PFSK-1 (cell line): ENCODE data around the gene ASCL1.

Source experiments
- FOXP2 ChIP-seq: optimal IDR thresholded peaks from 2 replicates; pipeline ENCODE3; 2011; ENCODE audit warnings: borderline replicate concordance, control low read depth, inconsistent platforms; ENCODE audit not compliant: insufficient read depth; ENCODE audit errors: extremely low read length, extremely low read depth
- POLR2AphosphoS5 ChIP-seq: IDR thresholded peaks from 2 replicates; pipeline ENCODE4 v1.6.1; 2012; ENCODE audit warnings: low read depth, mild to moderate bottlenecking, control low read depth, low read length, moderate library complexity
- REST ChIP-seq, 2 experiments: IDR thresholded peaks; 2 replicates each; pipeline versions ENCODE4 v1.6.1 to v1.8.0; 2011 to 2012; ENCODE audit warnings: low read depth in 2 of 2, low read length in 2 of 2, control low read depth in 1 of 2, inconsistent platforms in 1 of 2, mild to moderate bottlenecking in 1 of 2, moderate library complexity in 1 of 2; ENCODE audit not compliant: insufficient read depth in 1 of 2
- SIN3A ChIP-seq: IDR thresholded peaks from 2 replicates; pipeline ENCODE4 v1.6.1; 2012; ENCODE audit warnings: mild to moderate bottlenecking, low read length, moderate library complexity, borderline replicate concordance; ENCODE audit not compliant: insufficient read depth
- TAF1 ChIP-seq: IDR thresholded peaks from 2 replicates; pipeline ENCODE4 v1.6.1; 2012; ENCODE audit warnings: low read length, control low read depth, borderline replicate concordance; ENCODE audit not compliant: insufficient read depth

Gene ASCL1

GRCh38 chr12:102950107-102950949, 7.1 kb upstream of the ASCL1 start:
- TF ChIP-seq TAF1: no peak
- TF ChIP-seq POLR2AphosphoS5: no peak
- no peak for TF ChIP-seq SIN3A
- TF ChIP-seq REST (IDR thresholded peaks at IDR 0.05; ENCODE audit: insufficient read depth in 1 of 2, low read depth in 2 of 2, low read length in 2 of 2): no peak
- no peak for TF ChIP-seq FOXP2

DNA sequence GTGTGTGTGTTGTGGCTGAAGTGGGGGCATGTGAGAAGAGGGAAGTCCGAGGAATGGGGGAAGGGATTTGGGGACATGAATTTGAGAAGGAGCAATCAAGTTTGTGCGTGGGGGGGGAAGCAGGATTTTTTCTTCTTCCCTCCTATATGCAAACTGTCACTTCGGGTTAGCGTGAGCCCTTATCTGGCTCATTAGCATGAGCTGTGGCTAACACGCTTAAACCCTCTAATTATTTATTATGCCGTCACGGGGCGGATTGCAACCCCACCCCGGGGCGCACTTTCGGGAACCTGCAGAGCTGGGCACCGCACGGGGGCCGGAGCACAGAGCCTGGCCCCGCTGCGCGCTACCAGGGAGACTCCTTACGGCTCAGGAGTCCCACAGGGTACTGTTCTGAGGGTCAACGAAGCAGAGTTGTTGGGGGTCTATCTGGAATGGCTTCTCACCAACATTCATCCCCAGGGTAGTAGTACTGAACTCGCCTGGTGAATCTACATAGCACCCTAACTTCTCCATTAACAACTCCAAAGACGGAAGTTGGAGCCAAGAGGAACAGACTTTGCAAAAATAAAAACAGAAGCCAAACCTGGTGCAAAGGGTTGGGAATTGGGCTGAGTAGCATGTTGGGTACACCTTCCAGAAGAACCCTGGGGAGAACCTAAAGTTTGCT, 6.4 kb upstream of the ASCL1 start:
- TF ChIP-seq TAF1 (no peak), REST (IDR thresholded peaks at IDR 0.05; ENCODE audit: insufficient read depth in 1 of 2, low read depth in 2 of 2, low read length in 2 of 2) (no peak)

GRCh38 chr12:102951841-102952240, 5.6 kb upstream of the ASCL1 start:
- TF ChIP-seq POLR2AphosphoS5 (no peak), TAF1 (no peak), REST (IDR thresholded peaks at IDR 0.05; ENCODE audit: insufficient read depth in 1 of 2, low read depth in 2 of 2, low read length in 2 of 2) (no peak), SIN3A (no peak), FOXP2 (no peak)

- TF ChIP-seq POLR2AphosphoS5: no peak
Observed at GRCh38 chr12:102953221-102953620, 4.3 kb upstream of the ASCL1 start.

DNA sequence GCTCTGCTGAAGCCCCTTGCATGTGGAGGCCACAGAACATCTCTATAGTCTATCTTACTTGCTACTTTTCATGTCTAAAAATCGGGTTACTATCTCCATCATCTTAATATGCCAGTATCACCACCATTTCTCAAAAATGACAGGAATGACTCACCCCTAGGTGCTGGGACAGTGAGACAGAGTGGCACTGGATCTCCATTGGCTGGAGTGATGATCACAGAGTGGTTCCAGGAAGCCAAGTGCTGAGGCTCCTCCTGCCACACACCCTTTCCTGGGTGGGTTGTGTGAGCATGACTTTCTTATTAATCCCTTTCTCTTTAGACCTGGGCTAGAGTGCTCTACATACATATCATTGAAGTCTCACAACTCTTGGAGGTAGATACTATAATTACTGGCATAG, 3.3 kb upstream of the ASCL1 start:
- TF ChIP-seq SIN3A (no peak), REST (IDR thresholded peaks at IDR 0.05; ENCODE audit: insufficient read depth in 1 of 2, low read depth in 2 of 2, low read length in 2 of 2) (no peak), TAF1 (no peak), FOXP2 (no peak), POLR2AphosphoS5 (no peak)
